GM12875 (cell line): Measurements from ENCODE around the gene SFRP4.

Experiments
- H3K4me3 ChIP-seq: one replicate; pipeline ENCODE4 v1.5.1; 2011; ENCODE audit warnings: low read depth, low read length, control low read depth
- CTCF ChIP-seq: IDR thresholded peaks from 2 replicates; pipeline ENCODE4 v1.5.1; 2011; ENCODE audit warnings: low read depth, mild to moderate bottlenecking, control low read depth, inconsistent platforms, low read length, moderate library complexity, borderline replicate concordance; ENCODE audit not compliant: insufficient read depth

The SFRP4 gene

GRCh38 chr7:37925620-37926019, 9.0 kb upstream of the SFRP4 start:
- no peak for TF ChIP-seq CTCF
- no peak overlapping the region for H3K4me3 ChIP-seq

GRCh38 chr7:37924491-37925041, 7.9 kb upstream of the SFRP4 start:
- H3K4me3 ChIP-seq, result no peak overlapping the region
- TF ChIP-seq CTCF, result no peak

- H3K4me3 ChIP-seq, result no peak overlapping the region
- no peak for TF ChIP-seq CTCF
Observed at GRCh38 chr7:37923996-37924395, 7.4 kb upstream of the SFRP4 start.

GRCh38 chr7:37921876-37922275, 5.3 kb upstream of the SFRP4 start:
- TF ChIP-seq CTCF, result no peak
- no peak overlapping the region for H3K4me3 ChIP-seq

GRCh38 chr7:37920849-37921805, 4.5 kb upstream of the SFRP4 start:
- peak overlapping the region; percentile 26 for H3K4me3 ChIP-seq
- TF ChIP-seq CTCF, result 0 out of 2 replicates have a peak, but pooled peaks have one; percentile 21

- TF ChIP-seq CTCF, result no peak
- peak within 1 kb of the TSS; percentile 26 for H3K4me3 ChIP-seq
Observed at GRCh38 chr7:37920305-37920848, 3.8 kb upstream of the SFRP4 start, which contains the start of gene EPDR1. Gene EPDR1, plus strand, starts transcription at chr7:37920640. Its CDS starts 300 bp downstream, at chr7:37920940.

GRCh38 chr7:37918526-37918925, 1.9 kb upstream of the SFRP4 start:
- TF ChIP-seq CTCF, result 0 out of 2 replicates have a peak, but pooled peaks have one; percentile 5
- H3K4me3 ChIP-seq, result no peak overlapping the region
